22Rv1 (cell line): Measurements from ENCODE around the gene DSTN.

ENCODE experiments used
- CTCF ChIP-seq: fragments of 450-650 bp; IDR thresholded peaks from 2 replicates; pipeline ENCODE4 v1.5.1; 2017; ENCODE audit warnings: mild to moderate bottlenecking
- ZFX ChIP-seq: fragments of 450-650 bp; IDR thresholded peaks from 2 replicates; pipeline ENCODE4 v1.6.1; 2017; ENCODE audit warnings: antibody characterized with exemption, borderline replicate concordance

- TF ChIP-seq CTCF (no peak), ZFX (no peak)
Measured at GRCh38 chr20:17628101-17628841, 58.4 kb downstream of the DSTN start.
